ENCODE measurements around the gene MEP1A.
"Not testable (repeated sequence)": the region's sequence is repeated elsewhere in the genome, so short reads cannot be mapped to it uniquely, and the experiment has no call there.

The MEP1A gene

GRCh38 chr6:46838033-46838432 is 44.8 kb downstream of the MEP1A start:
- TF ChIP-seq, protein P1, sequence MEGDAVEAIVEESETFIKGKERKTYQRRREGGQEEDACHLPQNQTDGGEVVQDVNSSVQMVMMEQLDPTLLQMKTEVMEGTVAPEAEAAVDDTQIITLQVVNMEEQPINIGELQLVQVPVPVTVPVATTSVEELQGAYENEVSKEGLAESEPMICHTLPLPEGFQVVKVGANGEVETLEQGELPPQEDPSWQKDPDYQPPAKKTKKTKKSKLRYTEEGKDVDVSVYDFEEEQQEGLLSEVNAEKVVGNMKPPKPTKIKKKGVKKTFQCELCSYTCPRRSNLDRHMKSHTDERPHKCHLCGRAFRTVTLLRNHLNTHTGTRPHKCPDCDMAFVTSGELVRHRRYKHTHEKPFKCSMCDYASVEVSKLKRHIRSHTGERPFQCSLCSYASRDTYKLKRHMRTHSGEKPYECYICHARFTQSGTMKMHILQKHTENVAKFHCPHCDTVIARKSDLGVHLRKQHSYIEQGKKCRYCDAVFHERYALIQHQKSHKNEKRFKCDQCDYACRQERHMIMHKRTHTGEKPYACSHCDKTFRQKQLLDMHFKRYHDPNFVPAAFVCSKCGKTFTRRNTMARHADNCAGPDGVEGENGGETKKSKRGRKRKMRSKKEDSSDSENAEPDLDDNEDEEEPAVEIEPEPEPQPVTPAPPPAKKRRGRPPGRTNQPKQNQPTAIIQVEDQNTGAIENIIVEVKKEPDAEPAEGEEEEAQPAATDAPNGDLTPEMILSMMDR (IDR thresholded peaks at IDR 0.05; ENCODE audit: borderline replicate concordance, insufficient read depth, low read depth, low read length): no peak
- H3K4me3 ChIP-seq (ENCODE audit: low read depth, low read length): no peak overlapping the region

DNA sequence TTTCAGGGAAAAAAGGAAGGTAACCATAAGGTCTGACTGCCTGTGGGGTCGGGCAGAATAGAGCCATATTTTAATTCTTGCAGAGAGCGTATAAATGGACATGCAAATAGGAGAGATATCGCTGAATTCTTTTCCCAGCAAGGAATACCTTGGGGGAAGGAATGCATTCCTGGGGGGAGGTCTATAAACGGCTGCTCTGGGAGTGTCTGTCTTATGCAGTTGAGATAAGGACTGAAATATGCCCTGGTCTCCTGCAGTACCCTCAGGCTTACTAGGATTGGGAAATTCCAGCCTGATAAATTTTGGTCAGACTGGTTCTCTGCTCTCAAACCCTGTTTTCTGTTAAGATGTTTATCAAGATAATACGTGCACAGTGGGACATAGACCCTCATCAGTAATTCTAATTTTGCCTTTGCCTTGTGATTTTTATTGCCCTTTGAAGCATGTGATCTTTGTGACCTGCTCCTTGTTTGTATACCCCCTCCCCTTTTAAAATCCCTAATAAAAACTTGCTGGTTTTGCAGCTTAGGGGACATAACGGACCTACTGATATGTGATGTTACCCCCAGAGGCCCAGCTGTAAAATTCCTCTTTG is 49.2 kb downstream of the MEP1A start:
- H3K4me3 ChIP-seq (ENCODE audit: low read depth, low read length): not testable (repeated sequence)

DNA sequence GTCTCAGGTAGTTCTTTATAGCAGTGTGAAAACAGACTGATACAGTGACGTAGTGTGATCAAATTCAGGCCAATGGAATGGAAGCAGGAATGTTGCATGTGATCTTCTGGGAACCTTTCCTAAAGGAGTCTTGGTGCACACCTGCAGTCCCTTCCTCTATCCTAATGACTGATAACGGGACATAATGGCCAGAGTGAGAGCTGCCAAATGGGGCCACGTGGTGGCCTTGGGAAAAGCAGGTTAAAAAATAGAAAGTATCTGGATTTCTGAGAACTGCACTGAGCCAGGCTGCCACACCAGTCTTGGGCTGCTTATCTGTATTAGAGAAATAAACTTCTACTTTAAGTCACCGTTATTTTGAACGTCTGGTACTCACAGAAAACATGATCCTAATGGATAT is 51.9 kb downstream of the MEP1A start:
- TF ChIP-seq, protein P1 (IDR thresholded peaks at IDR 0.05; ENCODE audit: borderline replicate concordance, insufficient read depth, low read depth, low read length): no peak

GRCh38 chr6:46848684-46849360 is 55.6 kb downstream of the MEP1A start:
- no peak overlapping the region for H3K4me3 ChIP-seq (ENCODE audit: low read depth, low read length)
- TF ChIP-seq, protein P1 (IDR thresholded peaks at IDR 0.05; ENCODE audit: borderline replicate concordance, insufficient read depth, low read depth, low read length): peak; percentile 93

More for the DNA sequence above, 51.9 kb downstream of the MEP1A start:
- no peak overlapping the region for H3K4me3 ChIP-seq (ENCODE audit: low read depth, low read length)

DNA sequence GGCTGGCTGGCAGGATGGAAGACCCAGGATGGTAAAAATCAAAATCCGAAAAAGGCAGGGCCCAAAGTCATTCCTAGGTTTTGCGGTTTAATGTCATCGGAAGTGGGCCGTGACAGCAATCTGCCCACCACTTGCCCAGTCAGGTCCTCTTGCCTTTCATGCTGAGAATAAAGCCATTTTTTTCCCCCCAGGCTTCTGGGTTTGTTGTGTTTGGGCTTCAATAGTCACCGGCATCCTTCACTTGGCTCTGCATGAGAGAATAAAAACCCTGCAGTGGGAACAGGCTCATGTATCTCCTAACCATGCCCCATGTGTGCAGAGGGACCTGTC is 56.1 kb downstream of the MEP1A start:
- TF ChIP-seq, protein P1 (IDR thresholded peaks at IDR 0.05; ENCODE audit: borderline replicate concordance, insufficient read depth, low read depth, low read length): no peak

GRCh38 chr6:46850792-46851191 is 57.6 kb downstream of the MEP1A start:
- no peak overlapping the region for H3K4me3 ChIP-seq (ENCODE audit: low read depth, low read length)
- TF ChIP-seq, protein P1 (IDR thresholded peaks at IDR 0.05; ENCODE audit: borderline replicate concordance, insufficient read depth, low read depth, low read length): no peak

More for the DNA sequence above, 56.1 kb downstream of the MEP1A start:
- H3K4me3 ChIP-seq (ENCODE audit: low read depth, low read length): no peak overlapping the region

GRCh38 chr6:46851576-46851975 is 58.4 kb downstream of the MEP1A start:
- H3K4me3 ChIP-seq (ENCODE audit: low read depth, low read length): not testable (repeated sequence)

DNA sequence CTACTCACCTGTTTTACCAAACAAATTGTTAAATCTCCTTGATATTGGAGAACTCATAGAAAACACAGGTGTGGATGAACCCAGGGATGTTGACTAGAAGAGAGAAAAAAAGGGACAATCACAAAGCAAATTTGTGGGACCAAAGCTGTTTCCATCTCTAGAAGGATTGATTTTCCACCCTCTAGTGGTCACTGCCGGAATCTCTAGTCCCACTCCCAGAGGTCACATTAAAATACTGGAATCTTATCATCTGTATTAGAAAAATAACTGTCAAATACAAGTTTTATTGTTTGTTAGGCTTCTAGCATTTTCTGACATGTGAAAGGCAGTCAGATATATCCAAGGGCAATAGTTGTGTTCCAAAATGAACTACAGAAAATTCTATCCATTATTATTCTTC is 62.8 kb downstream of the MEP1A start:
- not testable (repeated sequence) for H3K4me3 ChIP-seq (ENCODE audit: low read depth, low read length)

More for the DNA sequence above, 62.8 kb downstream of the MEP1A start:
- TF ChIP-seq, protein P1 (IDR thresholded peaks at IDR 0.05; ENCODE audit: borderline replicate concordance, insufficient read depth, low read depth, low read length): peak; percentile 60; the same call in 1 of the 2 replicates
